ENCODE results near the gene SF3B4.

GRCh38 chr1:149965440-149965839 lies 37.8 kb upstream of the SF3B4 start:
- TF ChIP-seq, protein P1, sequence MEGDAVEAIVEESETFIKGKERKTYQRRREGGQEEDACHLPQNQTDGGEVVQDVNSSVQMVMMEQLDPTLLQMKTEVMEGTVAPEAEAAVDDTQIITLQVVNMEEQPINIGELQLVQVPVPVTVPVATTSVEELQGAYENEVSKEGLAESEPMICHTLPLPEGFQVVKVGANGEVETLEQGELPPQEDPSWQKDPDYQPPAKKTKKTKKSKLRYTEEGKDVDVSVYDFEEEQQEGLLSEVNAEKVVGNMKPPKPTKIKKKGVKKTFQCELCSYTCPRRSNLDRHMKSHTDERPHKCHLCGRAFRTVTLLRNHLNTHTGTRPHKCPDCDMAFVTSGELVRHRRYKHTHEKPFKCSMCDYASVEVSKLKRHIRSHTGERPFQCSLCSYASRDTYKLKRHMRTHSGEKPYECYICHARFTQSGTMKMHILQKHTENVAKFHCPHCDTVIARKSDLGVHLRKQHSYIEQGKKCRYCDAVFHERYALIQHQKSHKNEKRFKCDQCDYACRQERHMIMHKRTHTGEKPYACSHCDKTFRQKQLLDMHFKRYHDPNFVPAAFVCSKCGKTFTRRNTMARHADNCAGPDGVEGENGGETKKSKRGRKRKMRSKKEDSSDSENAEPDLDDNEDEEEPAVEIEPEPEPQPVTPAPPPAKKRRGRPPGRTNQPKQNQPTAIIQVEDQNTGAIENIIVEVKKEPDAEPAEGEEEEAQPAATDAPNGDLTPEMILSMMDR (IDR thresholded peaks at IDR 0.05) = no peak
- TF ChIP-seq POLR2AphosphoS5 (IDR thresholded peaks at IDR 0.05) (no peak), POLR2A (IDR thresholded peaks at IDR 0.05) (no peak), EP300 (IDR thresholded peaks at IDR 0.05) (no peak)
